Measurements from ENCODE around the gene GATA2. TPM values are rescaled to one million over a fixed set of nuclear protein-coding genes. Genes with fewer than 3 reads are reported as not detected.

Gene GATA2
- total RNA-seq, 1 experiment from 2014 or later = 0.51 TPM

DNA sequence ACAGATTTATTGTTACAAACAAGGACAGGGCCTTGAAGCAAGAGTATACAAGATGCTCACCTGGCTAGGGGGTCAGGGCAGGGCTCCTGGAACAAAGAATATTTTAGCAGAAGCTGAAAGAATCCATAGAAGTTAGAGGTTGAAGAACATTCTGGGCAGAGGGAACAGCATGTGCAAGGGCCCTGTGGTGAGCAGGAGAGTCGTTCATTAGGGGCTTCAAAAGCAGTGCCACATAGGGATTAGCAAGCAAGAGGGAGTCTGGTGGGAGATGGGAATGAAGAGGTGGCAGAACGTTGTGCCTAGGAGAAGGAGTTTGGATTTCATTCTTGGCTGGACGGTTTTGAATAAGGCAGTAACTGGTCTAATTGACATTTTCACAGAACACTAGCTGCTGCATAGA is 49.2 kb downstream of the GATA2 start:
- no TSS peak for BruUV-seq (replicated peaks)
- TF ChIP-seq, protein P1, sequence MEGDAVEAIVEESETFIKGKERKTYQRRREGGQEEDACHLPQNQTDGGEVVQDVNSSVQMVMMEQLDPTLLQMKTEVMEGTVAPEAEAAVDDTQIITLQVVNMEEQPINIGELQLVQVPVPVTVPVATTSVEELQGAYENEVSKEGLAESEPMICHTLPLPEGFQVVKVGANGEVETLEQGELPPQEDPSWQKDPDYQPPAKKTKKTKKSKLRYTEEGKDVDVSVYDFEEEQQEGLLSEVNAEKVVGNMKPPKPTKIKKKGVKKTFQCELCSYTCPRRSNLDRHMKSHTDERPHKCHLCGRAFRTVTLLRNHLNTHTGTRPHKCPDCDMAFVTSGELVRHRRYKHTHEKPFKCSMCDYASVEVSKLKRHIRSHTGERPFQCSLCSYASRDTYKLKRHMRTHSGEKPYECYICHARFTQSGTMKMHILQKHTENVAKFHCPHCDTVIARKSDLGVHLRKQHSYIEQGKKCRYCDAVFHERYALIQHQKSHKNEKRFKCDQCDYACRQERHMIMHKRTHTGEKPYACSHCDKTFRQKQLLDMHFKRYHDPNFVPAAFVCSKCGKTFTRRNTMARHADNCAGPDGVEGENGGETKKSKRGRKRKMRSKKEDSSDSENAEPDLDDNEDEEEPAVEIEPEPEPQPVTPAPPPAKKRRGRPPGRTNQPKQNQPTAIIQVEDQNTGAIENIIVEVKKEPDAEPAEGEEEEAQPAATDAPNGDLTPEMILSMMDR (IDR thresholded peaks at IDR 0.05; ENCODE audit: unreplicated experiment) = no peak
- no peak for DNase-seq (ENCODE audit: unreplicated experiment)
- H3K36me3 Mint-ChIP-seq (ENCODE audit: insufficient read depth, unreplicated experiment) = no peaks in the 10 kb centered on the region
- H3K27me3 Mint-ChIP-seq (ENCODE audit: insufficient read depth, unreplicated experiment) = peaks cover 90% of the 10 kb centered on the region
- no peak overlapping the region for H3K4me3 Mint-ChIP-seq (ENCODE audit: unreplicated experiment)
- ChIA-PET CTCF (interaction anchor here (1.1 kb wide), 1 partner anchor 17 kb away, joined by 3 read pairs; no protein-coding TSS in a partner anchor), POLR2A (interaction anchor here (0.6 kb wide), 1 partner anchor 657 kb away, joined by 3 read pairs; no protein-coding TSS in a partner anchor)
- H3K27ac Mint-ChIP-seq (ENCODE audit: low read depth, unreplicated experiment) = no peak overlapping the region
- no peaks in the 10 kb centered on the region for H3K4me1 Mint-ChIP-seq (ENCODE audit: insufficient read depth, unreplicated experiment)
- peaks cover 11% of the 10 kb centered on the region for H3K9me3 Mint-ChIP-seq (ENCODE audit: unreplicated experiment)
- intact Hi-C loops (cut with micrococcal nuclease) = no loop called here

DNA sequence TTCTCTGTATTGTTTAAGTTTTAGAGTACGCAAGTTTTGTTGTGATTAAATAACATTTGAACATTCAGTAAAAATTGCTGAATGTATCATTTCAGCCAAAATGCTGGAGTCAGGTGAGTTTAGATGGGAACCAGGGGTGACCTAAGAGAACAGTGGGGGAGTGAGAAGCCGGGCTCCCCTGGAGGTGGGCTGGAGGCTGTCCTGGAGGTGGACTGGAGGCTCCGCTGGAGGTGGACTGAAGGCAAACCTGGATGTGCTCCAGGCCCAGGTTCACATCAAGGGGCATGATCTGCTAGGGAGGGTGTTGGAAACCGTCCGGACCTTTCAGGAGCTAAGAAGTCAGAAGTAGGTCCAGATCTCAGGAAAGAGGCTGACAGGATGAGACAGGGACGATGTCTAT is 50.1 kb downstream of the GATA2 start:
- ChIA-PET CTCF (no interaction called here), POLR2A (no interaction called here)
- peaks cover 82% of the 10 kb centered on the region for H3K27me3 Mint-ChIP-seq (ENCODE audit: insufficient read depth, unreplicated experiment)
- intact Hi-C loops (cut with micrococcal nuclease) = no loop called here
- TF ChIP-seq, protein P1 (IDR thresholded peaks at IDR 0.05; ENCODE audit: unreplicated experiment) = no peak
- peaks cover 11% of the 10 kb centered on the region for H3K9me3 Mint-ChIP-seq (ENCODE audit: unreplicated experiment)
- no peak overlapping the region for H3K4me3 Mint-ChIP-seq (ENCODE audit: unreplicated experiment)
- no peaks in the 10 kb centered on the region for H3K4me1 Mint-ChIP-seq (ENCODE audit: insufficient read depth, unreplicated experiment)
- DNase-seq (ENCODE audit: unreplicated experiment) = no peak
- no peak overlapping the region for H3K27ac Mint-ChIP-seq (ENCODE audit: low read depth, unreplicated experiment)
- no peaks in the 10 kb centered on the region for H3K36me3 Mint-ChIP-seq (ENCODE audit: insufficient read depth, unreplicated experiment)
- BruUV-seq (replicated peaks) = no TSS peak

DNA sequence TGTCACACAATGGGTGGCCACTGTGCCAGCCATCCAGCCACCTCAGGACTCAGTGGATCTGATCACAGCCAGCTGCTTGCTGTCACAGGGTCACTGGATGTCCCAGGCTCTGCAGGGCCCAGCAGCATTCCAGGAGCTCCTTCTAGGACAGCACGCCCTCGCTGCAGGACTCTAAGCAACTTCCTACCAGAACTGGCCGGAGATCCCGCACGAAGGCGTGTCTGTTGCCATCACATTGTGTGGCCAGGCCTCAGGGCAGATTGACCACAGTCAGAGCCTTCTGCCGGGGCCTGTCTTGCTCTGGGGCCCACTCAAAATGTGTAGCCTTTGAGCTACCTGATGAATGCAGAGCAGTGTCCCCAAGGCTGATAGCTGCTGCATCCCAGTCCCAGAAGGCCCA is 50.9 kb downstream of the GATA2 start:
- POLR2A ChIA-PET = interaction anchor here (0.5 kb wide), 1 partner anchor 86 kb away, joined by 3 read pairs; no protein-coding TSS in a partner anchor
- Mint-ChIP-seq H3K27me3 (ENCODE audit: insufficient read depth, unreplicated experiment) (peaks cover 82% of the 10 kb centered on the region), H3K27ac (ENCODE audit: low read depth, unreplicated experiment) (no peak overlapping the region), H3K4me1 (ENCODE audit: insufficient read depth, unreplicated experiment) (no peaks in the 10 kb centered on the region), H3K4me3 (ENCODE audit: unreplicated experiment) (no peak overlapping the region), H3K36me3 (ENCODE audit: insufficient read depth, unreplicated experiment) (no peaks in the 10 kb centered on the region), H3K9me3 (ENCODE audit: unreplicated experiment) (peaks cover 11% of the 10 kb centered on the region)
- DNase-seq (ENCODE audit: unreplicated experiment) = no peak
- no TSS peak for BruUV-seq (replicated peaks)
- CTCF ChIA-PET = interaction anchor here (0.5 kb wide), 1 partner anchor 26 kb away, joined by 3 read pairs; no protein-coding TSS in a partner anchor
- TF ChIP-seq, protein P1 (IDR thresholded peaks at IDR 0.05; ENCODE audit: unreplicated experiment) = no peak
- intact Hi-C loops (cut with micrococcal nuclease) = no loop called here

DNA sequence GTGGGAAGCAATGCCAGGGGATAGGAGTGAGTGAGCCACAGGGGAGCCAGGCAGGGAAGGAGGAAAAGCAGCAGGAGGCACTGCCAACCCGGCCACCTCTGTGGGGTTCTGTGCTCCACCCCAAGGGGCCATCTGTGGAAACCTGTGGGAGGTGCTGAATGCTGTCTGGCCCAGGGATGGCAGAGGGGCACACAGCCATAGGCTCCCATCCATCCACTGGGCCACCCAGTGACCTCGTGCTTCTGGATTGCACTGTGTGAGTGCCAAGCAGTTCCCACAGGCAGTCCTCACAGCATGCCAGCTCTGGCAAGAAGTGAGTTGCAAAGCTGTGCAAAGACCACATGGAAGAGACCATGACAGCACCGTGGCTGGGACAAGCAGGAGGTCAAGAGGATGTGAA is 53.8 kb downstream of the GATA2 start:
- POLR2A ChIA-PET = interaction anchor here (0.6 kb wide), 1 partner anchor 152 kb away, joined by 3 read pairs; no protein-coding TSS in a partner anchor
- H3K27me3 Mint-ChIP-seq (ENCODE audit: insufficient read depth, unreplicated experiment) = peaks cover 72% of the 10 kb centered on the region
- no peak overlapping the region for H3K27ac Mint-ChIP-seq (ENCODE audit: low read depth, unreplicated experiment)
- H3K4me1 Mint-ChIP-seq (ENCODE audit: insufficient read depth, unreplicated experiment) = no peaks in the 10 kb centered on the region
- TF ChIP-seq, protein P1 (IDR thresholded peaks at IDR 0.05; ENCODE audit: unreplicated experiment) = no peak
- H3K36me3 Mint-ChIP-seq (ENCODE audit: insufficient read depth, unreplicated experiment) = no peaks in the 10 kb centered on the region
- intact Hi-C loops (cut with micrococcal nuclease) = no loop called here
- no peak overlapping the region for H3K4me3 Mint-ChIP-seq (ENCODE audit: unreplicated experiment)
- no peak for DNase-seq (ENCODE audit: unreplicated experiment)
- no TSS peak for BruUV-seq (replicated peaks)
- H3K9me3 Mint-ChIP-seq (ENCODE audit: unreplicated experiment) = no peaks in the 10 kb centered on the region
- CTCF ChIA-PET = interaction anchor here (0.7 to 1.7 kb wide), 3 partner anchors 14 to 410 kb away, joined by 3 to 7 read pairs (median 3); no protein-coding TSS in a partner anchor

Data from MCF 10A (cell line).